HepG2 (cell line): ENCODE data around the gene GJB5.

ENCODE experiments used
- CTCF ChIP-seq: sonication (generic); formaldehyde crosslinking; IDR thresholded peaks from 2 replicates; pipeline ENCODE4 v1.5.0; 2020; ENCODE audit warnings: mild to moderate bottlenecking, missing genetic modification reagents, moderate library complexity
- IRF2 ChIP-seq: IDR thresholded peaks from 2 replicates; pipeline ENCODE4 v1.6.1; 2018; ENCODE audit warnings: missing genetic modification reagents, missing compliant biosample characterization
- POLR2A ChIP-seq, 2 experiments: IDR thresholded peaks; 2 replicates each; pipeline ENCODE4 v1.6.1; 2011; ENCODE audit warnings: low read depth in 2 of 2, low read length in 2 of 2, mild to moderate bottlenecking in 1 of 2, moderate library complexity in 1 of 2; ENCODE audit not compliant: insufficient read depth in 1 of 2
- SIN3A ChIP-seq: IDR thresholded peaks from 2 replicates; pipeline ENCODE4 v1.6.1; 2011; ENCODE audit warnings: low read depth, mild to moderate bottlenecking, control low read depth, low read length, borderline replicate concordance

- no peak for TF ChIP-seq IRF2 (CRISPR knock-in tag)
- TF ChIP-seq SIN3A = no peak
- TF ChIP-seq CTCF (CRISPR knock-in tag) = no peak
- no peak for TF ChIP-seq POLR2A (IDR thresholded peaks at IDR 0.05; ENCODE audit: insufficient read depth in 1 of 2, low read depth in 2 of 2, low read length in 2 of 2)
These were observed 8.4 kb downstream of the GJB5 start for GRCh38 chr1:34763142-34763781.
